Measurements from ENCODE around the gene LZTR1. TPM values are rescaled to one million over a fixed set of nuclear protein-coding genes. Genes with fewer than 3 reads are reported as not detected.
"Not testable (repeated sequence)": the region's sequence is repeated elsewhere in the genome, so short reads cannot be mapped to it uniquely, and the experiment has no call there.

The LZTR1 gene
- total RNA-seq, 1 donor from 2014 or later = 37.5 TPM

- FAIRE-seq = no peak
- no peak for DNase-seq (ENCODE audit: low spot score in 2 of 2)
Measured at GRCh38 chr22:20993304-20994127, 11.4 kb downstream of the LZTR1 start.

GRCh38 chr22:20994128-20994901 is 12.2 kb downstream of the LZTR1 start:
- FAIRE-seq (no peak), DNase-seq (ENCODE audit: low spot score in 2 of 2) (no peak)

GRCh38 chr22:20994902-20995241 is 12.8 kb downstream of the LZTR1 start:
- no peak for DNase-seq (ENCODE audit: low spot score in 2 of 2)
- FAIRE-seq = no peak

GRCh38 chr22:20995329-20996030 is 13.4 kb downstream of the LZTR1 start:
- FAIRE-seq = no peak
- DNase-seq (ENCODE audit: low spot score in 2 of 2) = no peak

GRCh38 chr22:20996031-20996410 is 13.9 kb downstream of the LZTR1 start:
- DNase-seq (ENCODE audit: low spot score in 2 of 2) (no peak), FAIRE-seq (no peak)

GRCh38 chr22:20996598-20997535 is 14.8 kb downstream of the LZTR1 start:
- DNase-seq (ENCODE audit: low spot score in 2 of 2) (no peak), FAIRE-seq (no peak)

- DNase-seq (ENCODE audit: low spot score in 2 of 2) = no peak
- FAIRE-seq = no peak
Measured at GRCh38 chr22:20997536-20998257, 15.6 kb downstream of the LZTR1 start.

- no peak for DNase-seq (ENCODE audit: low spot score in 2 of 2)
- FAIRE-seq = no peak
Measured at GRCh38 chr22:20998411-20999336, 16.6 kb downstream of the LZTR1 start.

GRCh38 chr22:20999350-21000206 is 17.5 kb downstream of the LZTR1 start:
- no peak for DNase-seq (ENCODE audit: low spot score in 2 of 2)
- FAIRE-seq = no peak

GRCh38 chr22:21000207-21000986 is 18.3 kb downstream of the LZTR1 start:
- no peak for DNase-seq (ENCODE audit: low spot score in 2 of 2)
- no peak for FAIRE-seq

GRCh38 chr22:21000987-21001600 is 19.0 kb downstream of the LZTR1 start:
- no peak for FAIRE-seq
- DNase-seq (ENCODE audit: low spot score in 2 of 2) = no peak

- DNase-seq (ENCODE audit: low spot score in 2 of 2) (peak; percentile 89 to 97), FAIRE-seq (no peak)
Measured at GRCh38 chr22:21001601-21002325, 19.7 kb downstream of the LZTR1 start, which contains the start of gene THAP7. THAP7 (minus strand) TSS chr22:21002118; CDS start chr22:21001911, 207 bp downstream.

GRCh38 chr22:21003782-21004181 is 21.7 kb downstream of the LZTR1 start:
- no peak for DNase-seq (ENCODE audit: low spot score in 2 of 2)
- FAIRE-seq = no peak

GRCh38 chr22:21009208-21009607 is 27.1 kb downstream of the LZTR1 start:
- not testable (repeated sequence) for DNase-seq (ENCODE audit: low spot score in 2 of 2); FAIRE-seq

- FAIRE-seq = no peak
- no peak for DNase-seq (ENCODE audit: low spot score in 2 of 2)
Measured at GRCh38 chr22:21009638-21010425, 27.7 kb downstream of the LZTR1 start.
